Measurements from ENCODE around the gene ALK.
"Not testable (repeated sequence)": the region's sequence is repeated elsewhere in the genome, so short reads cannot be mapped to it uniquely, and the experiment has no call there.

The ALK gene

GRCh38 chr2:29261003-29261402, 660.4 kb downstream of the ALK start:
- no peak for DNase-seq

- no peak for DNase-seq
Measured at GRCh38 chr2:29260142-29260772, 661.1 kb downstream of the ALK start.

GRCh38 chr2:29259221-29259620, 662.2 kb downstream of the ALK start:
- no peak for DNase-seq

- DNase-seq = no peak
Measured at GRCh38 chr2:29255004-29255403, 666.4 kb downstream of the ALK start.

- not testable (repeated sequence) for DNase-seq
Measured at GRCh38 chr2:29253495-29254275, 667.7 kb downstream of the ALK start.

- DNase-seq = no peak
Measured at GRCh38 chr2:29253026-29253425, 668.4 kb downstream of the ALK start.

GRCh38 chr2:29251406-29251805, 670.0 kb downstream of the ALK start:
- no peak for DNase-seq

- no peak for DNase-seq
Measured at GRCh38 chr2:29250977-29251376, 670.4 kb downstream of the ALK start.

GRCh38 chr2:29249666-29250253, 671.6 kb downstream of the ALK start:
- no peak for DNase-seq

GRCh38 chr2:29247336-29247914, 674.0 kb downstream of the ALK start:
- no peak for DNase-seq

- no peak for DNase-seq
Measured at GRCh38 chr2:29246383-29247300, 674.7 kb downstream of the ALK start.

GRCh38 chr2:29245742-29246382, 675.5 kb downstream of the ALK start:
- DNase-seq = no peak

GRCh38 chr2:29245035-29245741, 676.2 kb downstream of the ALK start:
- not testable (repeated sequence) for DNase-seq

GRCh38 chr2:29242621-29243375, 678.6 kb downstream of the ALK start:
- DNase-seq = no peak

GRCh38 chr2:29241955-29242565, 679.3 kb downstream of the ALK start:
- no peak for DNase-seq

GRCh38 chr2:29241341-29241740, 680.0 kb downstream of the ALK start:
- DNase-seq = no peak

- no peak for DNase-seq
Measured at GRCh38 chr2:29240601-29241000, 680.8 kb downstream of the ALK start.

GRCh38 chr2:29239209-29239960, 682.0 kb downstream of the ALK start:
- no peak for DNase-seq

GRCh38 chr2:29238497-29238896, 682.9 kb downstream of the ALK start:
- DNase-seq = no peak

- no peak for DNase-seq
Measured at GRCh38 chr2:29236074-29236473, 685.3 kb downstream of the ALK start.

Data from NCI-H1105 (cell line).